Fibroblast of peridontal ligament (primary cell): ENCODE data around the gene LITAFD.
"Not testable (repeated sequence)": the region's sequence is repeated elsewhere in the genome, so short reads cannot be mapped to it uniquely, and the experiment has no call there.

Experiments used
- DNase-seq: peaks from one replicate; pipeline ENCODE4 v3.0.0-alpha.2; 2010; ENCODE audit errors: extremely low read depth

The LITAFD gene

GRCh38 chr16:8882041-8882617 lies at the start of gene LITAFD:
TSS of gene LITAFD (plus strand) at chr16:8882351. CDS start at chr16:8884356, 2,005 bp downstream.
- no peak for DNase-seq

DNA sequence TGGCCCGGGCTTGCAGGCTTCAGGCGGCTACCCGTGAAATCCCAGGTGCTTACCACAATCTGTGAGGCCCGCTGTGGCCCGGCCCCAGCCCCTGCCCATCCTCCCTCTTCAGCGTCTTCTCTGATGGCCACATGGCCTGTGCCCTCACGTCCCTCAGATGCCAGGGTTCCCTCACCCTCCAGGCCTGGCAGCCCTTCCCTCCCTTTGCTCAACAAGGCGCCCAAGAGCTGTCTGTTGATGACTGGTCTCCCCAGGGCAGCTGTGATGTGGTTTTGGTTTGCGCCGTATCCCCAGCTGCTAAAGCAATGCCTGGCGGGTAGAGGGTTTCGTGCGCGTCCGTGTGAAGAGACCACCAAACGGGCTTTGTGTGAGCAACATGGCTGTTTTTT lies 49.4 kb upstream of the LITAFD start:
- DNase-seq, result no peak

DNA sequence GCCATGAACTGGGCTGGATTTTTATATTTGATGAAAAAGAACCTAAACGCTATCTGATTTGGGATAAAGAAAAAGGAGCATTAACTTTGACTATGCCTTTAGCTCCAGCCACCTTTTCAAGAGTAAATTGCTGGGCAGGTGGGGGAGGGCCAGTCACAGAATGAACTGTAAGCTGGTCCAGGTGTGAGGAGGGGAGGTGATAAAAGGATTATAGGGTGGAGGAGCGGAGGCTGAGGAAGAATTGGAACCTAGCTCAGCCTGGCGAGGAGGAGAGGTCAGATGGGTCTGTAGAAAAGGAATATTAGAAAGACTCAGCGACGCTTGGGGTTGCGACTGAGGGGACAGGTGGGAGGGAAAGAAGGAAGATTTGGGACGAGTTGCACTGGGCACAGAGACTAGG lies 45.4 kb upstream of the LITAFD start:
- not testable (repeated sequence) for DNase-seq

DNA sequence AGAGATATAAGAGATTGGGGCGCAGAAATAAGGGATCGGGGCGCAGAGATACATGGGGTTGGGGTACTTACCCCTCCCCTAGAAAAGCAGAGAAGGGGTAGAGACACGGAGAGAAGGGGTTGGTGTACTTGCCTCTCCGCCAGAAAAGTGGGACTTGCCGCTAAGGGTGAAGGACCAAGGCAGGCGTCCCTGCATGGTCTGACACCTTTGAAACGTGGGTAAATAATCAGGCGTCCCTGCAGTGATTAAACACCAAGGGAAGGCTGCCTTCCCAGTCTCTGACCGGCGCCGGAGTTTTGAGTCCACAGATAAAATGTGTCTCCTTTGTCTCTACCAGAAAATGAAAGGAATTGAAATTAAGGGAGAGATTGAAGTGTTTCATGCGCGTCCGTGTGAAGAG lies 44.6 kb upstream of the LITAFD start:
- DNase-seq, result not testable (repeated sequence)

GRCh38 chr16:8842016-8842415 lies 40.1 kb upstream of the LITAFD start:
- not testable (repeated sequence) for DNase-seq

GRCh38 chr16:8843296-8843695 lies 38.9 kb upstream of the LITAFD start:
- DNase-seq, result not testable (repeated sequence)

DNA sequence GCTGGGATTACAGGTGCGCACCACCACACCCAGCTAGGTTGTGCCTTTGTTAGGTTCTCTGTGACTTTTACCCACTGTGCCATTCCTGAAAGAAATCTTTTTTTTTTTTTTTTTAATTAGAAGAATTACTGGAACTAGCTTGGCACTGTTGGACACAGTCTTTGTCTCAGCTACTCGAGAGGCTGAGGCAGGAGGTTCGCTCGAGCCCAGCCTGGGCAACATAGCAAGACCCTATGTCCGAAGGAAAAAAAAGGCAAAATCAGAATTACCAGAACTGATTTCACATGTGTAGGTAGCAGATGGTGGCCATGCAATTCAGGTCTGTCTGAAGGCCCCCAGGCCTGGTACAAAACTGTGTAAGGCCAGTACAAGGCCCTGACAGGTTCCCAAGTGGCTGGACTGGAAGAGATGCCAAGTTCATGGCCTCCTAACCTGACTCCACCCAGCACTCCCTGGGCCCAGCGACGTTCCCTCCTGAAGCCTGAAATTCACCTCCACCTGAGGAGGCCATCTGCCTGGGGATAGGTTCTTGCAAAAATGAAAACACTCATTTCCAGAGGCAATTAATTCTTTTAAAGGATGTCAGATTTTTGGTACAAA lies 36.4 kb upstream of the LITAFD start:
- DNase-seq, result no peak

GRCh38 chr16:8846401-8846932 lies 35.7 kb upstream of the LITAFD start:
- no peak for DNase-seq

DNA sequence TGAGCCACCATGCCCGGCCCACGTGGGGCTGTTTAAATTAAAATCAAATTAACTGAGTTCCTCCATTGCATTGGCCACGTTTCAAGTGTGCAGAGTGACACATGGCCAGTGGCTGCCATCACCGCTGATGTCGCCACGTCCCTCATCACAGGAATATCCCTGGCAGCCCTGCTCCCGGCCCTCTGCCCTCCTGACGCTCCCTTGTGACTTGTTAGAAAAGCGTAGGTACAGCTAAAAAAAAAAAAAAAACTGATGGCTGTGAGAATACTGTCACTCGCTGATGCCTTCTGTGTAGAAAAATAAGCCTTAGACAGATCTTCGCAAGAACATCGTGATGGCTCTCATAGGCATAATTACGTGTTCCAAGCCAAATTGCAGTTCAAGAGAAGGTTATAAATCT lies 35.0 kb upstream of the LITAFD start:
- no peak for DNase-seq

- DNase-seq, result no peak
These were observed 34.5 kb upstream of the LITAFD start for GRCh38 chr16:8847623-8848022.

DNA sequence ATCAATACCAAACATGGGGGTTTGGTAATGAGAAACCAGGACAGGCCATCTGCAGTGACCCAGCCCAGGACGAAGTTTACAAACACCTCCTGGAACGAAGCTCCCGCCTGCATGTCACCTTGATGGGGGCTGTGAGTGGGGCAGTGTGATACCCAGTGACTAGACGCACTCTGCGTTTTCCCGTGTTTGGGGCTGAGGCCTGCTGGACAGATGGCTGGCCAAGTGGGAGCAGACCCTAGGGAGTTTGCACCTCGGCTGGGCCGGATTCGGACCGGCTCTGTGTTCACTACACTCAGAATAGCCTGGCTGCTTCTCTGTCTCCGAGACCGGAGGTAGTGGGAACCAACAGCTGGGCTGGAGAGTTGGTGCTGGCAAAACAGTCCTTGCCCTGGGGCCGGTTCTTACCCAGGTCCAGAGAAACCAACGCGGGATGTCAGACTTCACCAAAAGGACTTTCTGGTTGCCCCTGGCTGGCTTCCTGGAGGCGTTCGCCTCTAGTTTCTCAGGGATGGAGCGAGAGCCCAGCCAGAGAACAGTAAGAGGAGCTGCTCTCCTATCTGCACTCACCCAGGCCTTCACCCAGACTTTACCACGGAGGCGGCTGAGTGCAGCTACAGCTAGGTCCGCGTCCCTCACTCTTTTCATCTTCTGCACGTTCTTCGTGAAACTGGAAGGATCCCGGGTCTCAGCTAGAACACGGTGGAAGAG lies 33.8 kb upstream of the LITAFD start:
- no peak for DNase-seq

DNA sequence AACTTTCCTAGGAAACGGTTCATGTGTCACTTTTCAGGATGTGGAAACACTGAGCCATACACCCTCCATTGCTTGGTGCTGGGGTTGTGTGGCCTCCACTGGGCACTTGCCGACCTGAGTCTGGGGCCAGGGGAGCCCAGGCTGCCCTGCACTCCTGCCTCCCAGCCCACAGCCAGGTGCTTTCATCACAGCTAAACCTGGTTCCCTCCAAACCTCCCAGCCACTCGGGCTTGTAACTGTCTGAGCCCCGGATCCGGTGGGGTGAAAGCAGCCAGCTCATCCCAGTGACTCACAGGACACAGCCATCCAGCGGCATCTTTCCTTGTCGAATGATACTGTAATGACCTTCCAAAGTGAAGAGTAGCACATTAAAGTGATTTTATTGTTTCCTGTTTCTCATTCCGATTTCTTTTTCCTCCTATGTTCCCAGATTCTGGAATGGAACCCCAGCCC lies 33.2 kb upstream of the LITAFD start:
- peak; percentile 37 for DNase-seq

DNA sequence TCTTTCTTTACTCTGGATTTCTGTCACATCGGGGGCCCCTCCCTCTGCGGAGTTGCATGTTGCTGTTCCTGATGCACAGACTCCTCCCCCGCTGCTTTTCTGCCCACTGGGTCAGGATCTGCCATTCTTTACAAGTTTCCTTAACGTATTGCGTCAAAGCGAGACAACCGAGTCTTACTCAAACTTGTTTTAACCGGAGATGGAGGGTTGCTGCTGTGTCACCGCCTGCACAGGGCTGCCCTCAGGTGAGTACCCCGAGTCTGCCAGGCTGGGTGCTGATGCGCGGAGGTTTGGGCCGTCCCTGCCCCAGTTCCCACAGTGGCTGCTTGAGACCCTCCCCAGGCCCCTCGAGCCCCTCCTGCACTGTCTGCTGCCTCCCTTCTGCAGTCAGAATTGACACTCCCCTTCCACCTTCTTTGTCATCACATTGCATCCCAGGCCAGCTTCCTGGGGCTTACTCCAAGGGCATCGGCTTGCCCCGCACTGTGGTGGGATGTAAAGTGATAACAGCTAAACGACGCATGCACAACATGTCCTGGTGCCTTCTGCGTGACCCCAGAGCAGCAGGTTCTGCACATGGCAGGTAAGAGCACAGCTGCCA lies 32.6 kb upstream of the LITAFD start:
- no peak for DNase-seq

GRCh38 chr16:8850279-8850885 lies 31.8 kb upstream of the LITAFD start:
- DNase-seq, result peak; percentile 57

DNA sequence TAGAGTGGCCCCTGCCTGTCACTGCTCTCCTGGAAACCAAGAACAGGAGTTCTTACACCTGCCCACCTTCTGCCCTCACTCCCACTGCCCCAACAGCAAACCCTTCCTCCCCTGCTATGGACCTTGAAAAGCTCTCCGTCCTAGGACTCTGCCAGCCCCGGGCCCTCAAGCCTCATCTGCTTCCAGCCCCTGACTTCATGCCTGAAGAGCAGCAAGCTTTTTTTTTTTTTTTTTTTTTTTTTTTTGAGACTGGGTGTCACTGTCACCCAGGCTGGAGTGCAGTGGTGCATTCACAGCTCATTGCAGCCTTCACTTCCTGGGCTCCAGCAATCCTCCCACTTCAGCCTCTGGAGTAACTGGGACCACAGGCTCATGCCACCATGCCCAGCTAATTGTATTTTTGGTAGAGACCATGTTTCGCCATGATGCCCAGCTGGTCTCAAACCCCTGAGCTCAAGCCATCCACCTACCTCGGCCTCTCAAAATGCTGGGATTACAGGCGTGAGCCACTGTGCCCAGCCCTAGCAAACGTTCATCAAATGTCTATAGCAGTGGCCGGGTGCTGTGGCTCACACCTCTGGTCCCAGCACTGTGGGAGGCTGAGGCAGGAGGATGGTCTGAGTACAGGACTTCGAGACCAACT lies 30.3 kb upstream of the LITAFD start:
- DNase-seq, result no peak

GRCh38 chr16:8852534-8852933 lies 29.6 kb upstream of the LITAFD start:
- DNase-seq, result no peak

GRCh38 chr16:8853150-8853549 lies 29.0 kb upstream of the LITAFD start:
- DNase-seq, result no peak

DNA sequence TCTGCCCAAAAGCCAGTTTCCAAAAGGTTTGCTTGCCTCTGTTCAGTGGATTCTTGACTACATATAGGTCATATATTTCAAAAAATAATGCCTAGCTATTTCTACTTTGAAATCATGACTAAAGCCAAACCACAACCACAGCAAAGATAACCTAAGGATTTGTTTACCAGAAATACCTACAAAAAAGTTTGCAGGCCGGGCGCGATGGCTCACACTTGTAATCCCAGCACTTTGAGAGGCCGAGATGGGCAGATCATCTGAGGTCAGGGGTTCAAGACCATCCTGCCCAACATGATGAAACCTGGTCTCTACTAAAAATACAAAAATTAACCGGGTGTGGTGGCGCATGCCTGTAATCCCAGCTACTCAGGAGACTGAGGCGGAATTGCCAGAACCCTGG lies 28.5 kb upstream of the LITAFD start:
- DNase-seq, result no peak

- no peak for DNase-seq
These were observed 27.7 kb upstream of the LITAFD start for GRCh38 chr16:8854298-8854948.

DNA sequence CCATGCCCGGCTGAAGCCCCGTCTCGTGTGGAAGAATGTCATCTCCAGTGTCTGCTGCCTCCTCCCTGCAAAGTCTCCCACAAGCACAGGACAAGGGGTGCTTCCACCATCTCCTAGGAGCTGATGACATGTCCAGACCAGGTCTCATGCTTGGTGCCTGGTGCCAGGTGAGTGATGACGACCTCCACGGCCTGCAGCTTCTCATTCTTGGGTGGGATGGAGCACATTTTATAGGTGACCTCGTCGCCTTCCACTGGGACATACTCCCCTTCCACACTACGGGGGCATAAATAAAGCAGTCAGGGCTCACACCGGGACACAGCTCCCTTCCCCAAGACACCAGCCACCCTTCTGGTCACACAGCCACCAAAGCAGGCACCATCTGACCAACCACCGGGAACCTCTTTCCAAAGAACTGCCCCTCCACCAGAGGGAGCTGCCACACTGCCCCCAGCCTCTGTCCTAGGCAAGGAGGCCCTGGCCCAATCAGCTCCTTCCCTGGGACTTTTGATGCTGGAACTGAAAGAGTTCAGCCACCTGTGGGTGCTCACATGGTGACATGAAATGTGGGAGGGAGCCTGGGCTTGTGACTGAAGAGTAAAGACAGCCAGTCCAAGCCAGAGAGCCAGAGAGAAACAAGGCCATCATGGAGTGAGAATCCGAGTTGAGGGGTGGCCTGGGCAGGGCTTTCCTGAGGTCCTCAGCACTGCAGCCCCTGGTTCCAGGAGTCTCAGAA lies 26.9 kb upstream of the LITAFD start:
- no peak for DNase-seq
